SK-N-SH (cell line): ENCODE measurements around the gene MYLK.

Experiments
- EP300 ChIP-seq, 2 experiments: IDR thresholded peaks; 2 replicates each; pipeline versions ENCODE4 v1.4.0 to v1.6.1; 2012; ENCODE audit warnings: borderline replicate concordance in 1 of 2, low read depth in 1 of 2, low read length in 1 of 2
- EZH2phosphoT487 ChIP-seq: fragments of 200-600 bp; sonication (generic); IDR thresholded peaks from 2 replicates; pipeline ENCODE4 v1.6.1; 2017; ENCODE audit warnings: low read depth, mixed run types, mild to moderate bottlenecking, antibody characterized with exemption, moderate library complexity, borderline replicate concordance
- JUND ChIP-seq: IDR thresholded peaks from 2 replicates; pipeline ENCODE4 v1.4.0; 2012
- NRF1 ChIP-seq: IDR thresholded peaks from 2 replicates; pipeline ENCODE4 v1.6.1; 2012; ENCODE audit warnings: low read depth, mild to moderate bottlenecking, low read length
- POLR2AphosphoS5 ChIP-seq: IDR thresholded peaks from 2 replicates; pipeline ENCODE4 v1.6.1; 2012; ENCODE audit warnings: low read depth, low read length
- TAF1 ChIP-seq: IDR thresholded peaks from 2 replicates; pipeline ENCODE4 v1.6.1; 2012; ENCODE audit warnings: low read depth, mild to moderate bottlenecking, low read length, moderate library complexity, borderline replicate concordance
- TCF12 ChIP-seq: IDR thresholded peaks from 2 replicates; pipeline ENCODE4 v1.4.0; 2012
- TF ChIP-seq, protein P1 (sequence below): fragments of 200-600 bp; sonication (generic); IDR thresholded peaks from 2 replicates; pipeline ENCODE4 v1.6.1; 2017; ENCODE audit warnings: antibody characterized with exemption, mild to moderate bottlenecking, moderate library complexity

DNA sequence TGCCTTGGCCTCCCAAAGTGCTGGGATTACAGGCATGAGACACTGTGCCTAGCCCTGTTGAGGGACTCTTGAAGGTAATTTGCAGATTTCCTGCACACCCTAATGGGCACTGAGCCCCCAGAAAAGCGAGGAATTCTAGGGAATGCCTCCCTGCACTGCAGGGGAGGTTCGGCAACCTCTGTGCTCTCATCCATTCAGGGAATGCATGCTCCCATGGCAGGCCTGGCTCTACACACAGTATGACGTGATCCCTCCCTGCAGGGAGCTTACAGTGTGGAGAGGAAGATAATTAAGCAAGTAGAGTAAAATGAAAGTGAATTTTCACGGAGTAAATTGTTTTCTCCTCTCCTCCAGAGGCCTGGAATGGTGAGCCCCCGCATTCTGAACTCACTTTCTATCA lies 166.0 kb downstream of the MYLK start:
- no peak for TF ChIP-seq JUND
- TF ChIP-seq, protein P1, sequence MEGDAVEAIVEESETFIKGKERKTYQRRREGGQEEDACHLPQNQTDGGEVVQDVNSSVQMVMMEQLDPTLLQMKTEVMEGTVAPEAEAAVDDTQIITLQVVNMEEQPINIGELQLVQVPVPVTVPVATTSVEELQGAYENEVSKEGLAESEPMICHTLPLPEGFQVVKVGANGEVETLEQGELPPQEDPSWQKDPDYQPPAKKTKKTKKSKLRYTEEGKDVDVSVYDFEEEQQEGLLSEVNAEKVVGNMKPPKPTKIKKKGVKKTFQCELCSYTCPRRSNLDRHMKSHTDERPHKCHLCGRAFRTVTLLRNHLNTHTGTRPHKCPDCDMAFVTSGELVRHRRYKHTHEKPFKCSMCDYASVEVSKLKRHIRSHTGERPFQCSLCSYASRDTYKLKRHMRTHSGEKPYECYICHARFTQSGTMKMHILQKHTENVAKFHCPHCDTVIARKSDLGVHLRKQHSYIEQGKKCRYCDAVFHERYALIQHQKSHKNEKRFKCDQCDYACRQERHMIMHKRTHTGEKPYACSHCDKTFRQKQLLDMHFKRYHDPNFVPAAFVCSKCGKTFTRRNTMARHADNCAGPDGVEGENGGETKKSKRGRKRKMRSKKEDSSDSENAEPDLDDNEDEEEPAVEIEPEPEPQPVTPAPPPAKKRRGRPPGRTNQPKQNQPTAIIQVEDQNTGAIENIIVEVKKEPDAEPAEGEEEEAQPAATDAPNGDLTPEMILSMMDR, result no peak
- TF ChIP-seq NRF1, result no peak
- no peak for TF ChIP-seq TAF1
- no peak for TF ChIP-seq EP300 (IDR thresholded peaks at IDR 0.05; ENCODE audit: borderline replicate concordance in 1 of 2, low read depth in 1 of 2, low read length in 1 of 2)
- no peak for TF ChIP-seq EZH2phosphoT487
- no peak for TF ChIP-seq POLR2AphosphoS5
- no peak for TF ChIP-seq TCF12
